Measurements from ENCODE around the gene RERE.
"Not testable (repeated sequence)": the region's sequence is repeated elsewhere in the genome, so short reads cannot be mapped to it uniquely, and the experiment has no call there.

The RERE gene

DNA sequence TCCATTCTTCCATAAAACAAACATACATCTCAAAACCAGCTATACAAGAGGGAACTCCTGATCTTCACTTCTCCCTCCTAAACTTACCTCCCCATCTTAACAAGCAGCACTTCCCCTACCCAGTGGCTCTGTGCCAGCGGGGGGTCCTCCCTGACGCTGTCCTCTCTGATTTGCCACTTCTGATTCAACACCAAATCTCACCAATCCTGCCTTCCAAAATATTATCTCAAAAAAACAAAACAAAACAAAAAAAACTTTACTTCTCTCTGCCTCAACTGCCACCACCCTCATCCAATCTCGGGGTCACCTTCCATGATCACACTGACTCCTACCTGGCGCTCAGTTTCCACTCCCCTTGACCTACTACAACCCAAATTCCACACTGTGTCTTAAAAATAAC is 426.7 kb downstream of the RERE start:
- Histone ChIP-seq H3K27me3 (ENCODE audit: control insufficient read depth, insufficient read depth, low read length) (no peaks in the 10 kb centered on the region), H3K9ac (ENCODE audit: low read length) (no peak overlapping the region), H3K9me3 (ENCODE audit: control insufficient read depth, insufficient read depth, low read depth, low read length) (no peaks in the 10 kb centered on the region), H3K27ac (ENCODE audit: low read depth, low read length) (no peak overlapping the region), H3K4me1 (ENCODE audit: control insufficient read depth, insufficient read depth, low read length) (peaks cover 4% of the 10 kb centered on the region), H3K4me3 (ENCODE audit: low read depth, low read length) (no peak overlapping the region), H3K36me3 (ENCODE audit: control insufficient read depth, insufficient read depth, low read length) (peaks cover 25% of the 10 kb centered on the region)

DNA sequence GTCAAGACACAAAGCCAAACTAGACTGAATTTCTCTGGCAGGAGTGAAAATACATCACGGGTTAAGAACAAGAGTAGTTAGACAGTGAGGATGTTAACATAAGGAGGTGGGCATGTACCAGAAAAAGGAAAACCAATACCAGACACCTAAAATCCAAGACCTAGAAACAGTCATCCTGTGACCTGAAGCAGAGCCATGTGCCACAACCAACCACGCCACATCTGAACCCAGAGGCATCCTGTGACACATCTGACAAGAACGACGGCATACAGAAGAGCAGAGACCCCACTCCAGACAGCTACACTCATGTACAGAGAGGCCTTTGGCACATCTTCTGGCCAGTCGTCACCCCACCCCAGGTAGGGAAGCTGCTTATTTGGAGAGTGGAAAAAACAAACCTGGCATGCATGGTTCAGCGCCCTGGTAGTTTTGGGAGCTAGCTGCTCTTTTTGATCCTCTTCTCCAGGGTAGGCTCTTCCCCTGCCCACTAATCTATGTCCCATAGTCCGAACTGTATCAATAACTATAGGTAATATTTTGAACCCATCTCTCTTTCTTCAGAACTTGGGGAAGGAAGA is 427.4 kb downstream of the RERE start:
- H3K27ac ChIP-seq (ENCODE audit: low read depth, low read length): no peak overlapping the region
- peaks cover 25% of the 10 kb centered on the region for H3K36me3 ChIP-seq (ENCODE audit: control insufficient read depth, insufficient read depth, low read length)
- no peak overlapping the region for H3K9ac ChIP-seq (ENCODE audit: low read length)
- no peaks in the 10 kb centered on the region for H3K9me3 ChIP-seq (ENCODE audit: control insufficient read depth, insufficient read depth, low read depth, low read length)
- H3K4me1 ChIP-seq (ENCODE audit: control insufficient read depth, insufficient read depth, low read length): no peaks in the 10 kb centered on the region
- no peaks in the 10 kb centered on the region for H3K27me3 ChIP-seq (ENCODE audit: control insufficient read depth, insufficient read depth, low read length)
- H3K4me3 ChIP-seq (ENCODE audit: low read depth, low read length): no peak overlapping the region

DNA sequence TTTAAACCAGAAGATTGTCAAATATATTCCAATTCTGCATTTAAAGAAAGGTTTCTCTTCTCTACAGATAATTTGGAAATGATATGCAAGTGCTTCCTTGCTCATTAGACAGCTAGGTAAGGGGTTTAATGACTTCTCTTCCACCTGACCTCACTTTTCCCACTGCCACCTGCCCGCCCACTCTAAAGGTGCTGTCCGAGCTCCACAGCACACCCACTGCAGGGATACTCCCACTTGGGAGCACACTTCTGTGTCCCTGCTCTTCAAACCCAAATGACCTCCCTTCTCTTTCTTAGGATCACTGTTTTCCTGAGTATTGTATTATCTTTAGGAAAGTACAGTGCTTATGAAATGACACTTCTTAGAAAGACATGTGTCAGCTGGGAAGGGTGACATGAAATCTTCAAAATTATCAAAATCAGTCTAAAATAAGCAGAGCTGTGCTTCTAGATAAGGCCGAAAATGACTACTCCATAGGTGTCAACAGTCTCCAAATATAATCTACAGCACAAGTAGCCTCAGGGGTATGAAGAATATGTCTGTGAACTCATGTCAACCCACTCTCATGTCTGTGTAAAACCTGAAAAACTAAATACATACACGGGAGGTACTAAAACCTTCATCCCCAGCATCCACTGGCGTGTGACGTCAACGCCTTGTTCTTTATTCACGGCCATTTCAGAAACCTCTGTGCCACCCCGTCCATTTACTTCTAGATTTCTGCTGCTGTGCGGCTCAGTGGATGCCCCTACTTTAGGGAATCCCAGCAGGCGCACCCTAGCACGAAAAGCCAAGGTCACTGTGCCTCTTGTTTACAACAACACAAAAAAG is 428.5 kb downstream of the RERE start:
- no peaks in the 10 kb centered on the region for H3K27me3 ChIP-seq (ENCODE audit: control insufficient read depth, insufficient read depth, low read length)
- H3K9me3 ChIP-seq (ENCODE audit: control insufficient read depth, insufficient read depth, low read depth, low read length): no peaks in the 10 kb centered on the region
- H3K27ac ChIP-seq (ENCODE audit: low read depth, low read length): no peak overlapping the region
- H3K4me3 ChIP-seq (ENCODE audit: low read depth, low read length): no peak overlapping the region
- H3K9ac ChIP-seq (ENCODE audit: low read length): no peak overlapping the region
- peaks cover 29% of the 10 kb centered on the region for H3K36me3 ChIP-seq (ENCODE audit: control insufficient read depth, insufficient read depth, low read length)
- H3K4me1 ChIP-seq (ENCODE audit: control insufficient read depth, insufficient read depth, low read length): no peaks in the 10 kb centered on the region

DNA sequence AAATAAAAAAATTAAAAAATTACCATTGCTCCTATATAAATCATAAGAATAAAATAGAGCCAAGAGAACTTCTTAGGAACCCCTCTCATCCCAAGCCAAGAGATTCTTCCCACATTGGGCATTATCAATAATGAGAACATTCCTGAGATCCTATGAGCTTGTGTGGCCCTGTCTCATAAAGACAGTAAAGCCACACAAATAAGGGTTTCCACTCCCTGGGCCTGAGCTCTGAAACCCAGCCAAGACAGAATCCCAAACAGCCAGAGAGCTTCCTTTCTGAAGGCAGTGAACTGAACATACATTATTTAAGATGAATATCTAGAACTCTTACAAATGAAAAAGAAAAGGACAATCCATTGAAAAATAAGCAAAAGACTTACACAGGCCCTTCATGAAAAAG is 431.2 kb downstream of the RERE start:
- peaks cover 28% of the 10 kb centered on the region for H3K36me3 ChIP-seq (ENCODE audit: control insufficient read depth, insufficient read depth, low read length)
- no peak overlapping the region for H3K27ac ChIP-seq (ENCODE audit: low read depth, low read length)

DNA sequence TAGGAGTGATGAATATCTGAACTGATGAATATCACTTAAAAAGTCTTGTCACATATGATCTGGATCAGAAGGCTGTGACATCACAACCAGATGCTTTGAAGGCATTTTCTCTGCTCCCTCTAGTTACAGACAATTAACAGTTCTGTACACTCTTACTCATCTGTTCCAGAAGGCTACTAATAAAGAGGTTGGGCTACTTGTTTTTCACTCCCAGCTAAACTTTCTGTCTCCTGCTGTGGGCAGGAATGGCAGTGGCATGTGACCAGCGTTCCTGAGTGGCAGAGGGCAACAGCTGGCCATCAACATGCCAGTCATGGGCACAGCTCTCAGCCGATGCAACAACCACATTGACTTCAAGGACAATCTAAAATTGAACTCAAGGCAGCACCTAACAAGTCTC is 432.9 kb downstream of the RERE start:
- Histone ChIP-seq H3K27ac (ENCODE audit: low read depth, low read length) (no peak overlapping the region), H3K27me3 (ENCODE audit: control insufficient read depth, insufficient read depth, low read length) (no peaks in the 10 kb centered on the region), H3K4me3 (ENCODE audit: low read depth, low read length) (no peak overlapping the region), H3K4me1 (ENCODE audit: control insufficient read depth, insufficient read depth, low read length) (peaks cover 17% of the 10 kb centered on the region), H3K9ac (ENCODE audit: low read length) (no peak overlapping the region), H3K36me3 (ENCODE audit: control insufficient read depth, insufficient read depth, low read length) (peaks cover 22% of the 10 kb centered on the region), H3K9me3 (ENCODE audit: control insufficient read depth, insufficient read depth, low read depth, low read length) (no peaks in the 10 kb centered on the region)

More for the DNA sequence above, 431.2 kb downstream of the RERE start:
- Histone ChIP-seq H3K9me3 (ENCODE audit: control insufficient read depth, insufficient read depth, low read depth, low read length) (no peaks in the 10 kb centered on the region), H3K9ac (ENCODE audit: low read length) (no peak overlapping the region), H3K27me3 (ENCODE audit: control insufficient read depth, insufficient read depth, low read length) (no peaks in the 10 kb centered on the region), H3K4me3 (ENCODE audit: low read depth, low read length) (no peak overlapping the region), H3K4me1 (ENCODE audit: control insufficient read depth, insufficient read depth, low read length) (peaks cover 11% of the 10 kb centered on the region)

DNA sequence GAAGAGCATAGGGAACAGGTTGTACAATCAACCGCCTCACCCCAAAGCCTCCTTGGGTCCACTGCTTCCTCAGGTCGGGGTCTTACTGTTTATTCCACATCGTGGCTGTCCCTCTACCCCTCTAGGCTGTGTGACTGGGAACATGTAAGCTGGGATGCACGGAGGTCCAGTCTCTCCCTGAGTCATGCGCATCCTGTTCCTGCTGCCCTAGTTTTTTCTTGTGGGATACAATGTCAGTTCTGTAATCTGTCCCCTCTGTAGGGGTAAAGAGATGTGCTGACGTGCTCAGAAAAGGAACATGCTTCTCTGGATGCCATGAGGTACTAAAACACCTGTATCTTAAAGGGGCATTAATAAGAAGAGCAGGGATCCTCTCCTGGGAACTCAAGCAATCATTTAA is 433.4 kb downstream of the RERE start:
- Histone ChIP-seq H3K9ac (ENCODE audit: low read length) (no peak overlapping the region), H3K27ac (ENCODE audit: low read depth, low read length) (no peak overlapping the region), H3K27me3 (ENCODE audit: control insufficient read depth, insufficient read depth, low read length) (no peaks in the 10 kb centered on the region), H3K4me3 (ENCODE audit: low read depth, low read length) (no peak overlapping the region), H3K4me1 (ENCODE audit: control insufficient read depth, insufficient read depth, low read length) (peaks cover 17% of the 10 kb centered on the region), H3K36me3 (ENCODE audit: control insufficient read depth, insufficient read depth, low read length) (peaks cover 17% of the 10 kb centered on the region), H3K9me3 (ENCODE audit: control insufficient read depth, insufficient read depth, low read depth, low read length) (no peaks in the 10 kb centered on the region)

DNA sequence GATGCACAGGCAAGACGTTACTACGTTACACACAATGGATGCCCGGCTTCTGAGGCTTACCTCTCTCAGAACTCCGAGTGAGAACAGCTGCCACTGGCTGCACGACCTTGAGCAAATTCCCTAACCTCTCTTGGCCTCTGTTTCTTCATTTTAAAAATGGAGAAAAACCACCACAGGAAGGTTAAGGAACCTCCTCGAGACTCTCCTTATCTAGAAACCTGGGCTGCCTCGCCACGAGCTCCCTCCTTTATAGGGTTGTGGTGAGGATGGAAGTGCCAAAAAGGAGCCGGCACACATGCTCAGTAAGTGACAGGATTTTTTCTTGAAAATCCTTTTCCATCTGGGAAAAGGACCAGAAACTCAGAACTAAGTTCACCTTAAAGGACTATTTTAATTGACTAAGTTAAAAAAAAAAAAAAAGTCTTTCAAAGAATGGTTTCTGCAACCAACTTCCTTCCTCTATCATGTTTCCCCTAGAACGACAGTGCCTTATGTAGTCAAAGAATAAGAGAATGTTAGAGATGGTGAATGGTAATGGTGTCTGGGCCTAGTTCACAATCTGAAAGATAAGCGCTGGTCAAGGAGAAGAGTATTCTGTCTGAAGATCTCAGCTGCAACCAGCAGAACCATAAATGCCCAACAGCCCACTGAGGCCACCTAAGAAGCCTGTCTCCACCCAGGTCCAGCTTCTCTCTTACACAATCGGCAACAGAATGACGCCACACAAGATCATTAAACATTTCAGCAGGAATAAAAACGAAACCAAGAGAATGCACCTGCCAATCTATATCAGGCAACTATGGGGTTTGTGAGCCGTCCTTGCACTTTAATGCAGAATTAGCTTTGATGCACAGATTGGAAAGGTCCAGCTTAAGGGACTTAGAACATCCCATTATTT is 434.6 kb downstream of the RERE start:
- Histone ChIP-seq H3K4me3 (ENCODE audit: low read depth, low read length) (no peak overlapping the region), H3K4me1 (ENCODE audit: control insufficient read depth, insufficient read depth, low read length) (peaks cover 27% of the 10 kb centered on the region), H3K36me3 (ENCODE audit: control insufficient read depth, insufficient read depth, low read length) (peaks cover 13% of the 10 kb centered on the region), H3K9ac (ENCODE audit: low read length) (no peak overlapping the region), H3K27ac (ENCODE audit: low read depth, low read length) (no peak overlapping the region), H3K9me3 (ENCODE audit: control insufficient read depth, insufficient read depth, low read depth, low read length) (no peaks in the 10 kb centered on the region), H3K27me3 (ENCODE audit: control insufficient read depth, insufficient read depth, low read length) (no peaks in the 10 kb centered on the region)

DNA sequence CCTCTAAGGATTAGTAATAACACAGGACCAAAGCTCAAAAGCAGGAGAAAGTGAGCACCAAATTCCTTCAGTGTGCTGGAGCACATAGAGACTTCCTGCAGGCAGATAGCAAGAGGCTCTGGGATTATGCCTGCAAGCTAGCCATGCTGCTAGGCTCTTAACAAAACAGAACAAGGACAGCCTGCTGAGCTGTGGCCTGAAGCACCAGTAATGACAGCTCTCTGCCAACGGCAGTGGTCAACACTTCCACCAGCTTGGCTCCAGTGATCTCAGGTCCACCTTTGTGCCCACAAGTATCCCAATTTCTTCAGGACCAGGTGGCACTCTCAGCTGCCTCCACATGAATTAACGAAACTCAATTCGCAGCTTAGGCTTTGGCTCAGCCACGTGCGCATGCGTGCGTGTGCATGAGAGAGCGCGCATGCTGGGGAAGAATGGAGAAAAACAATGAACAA is 435.4 kb downstream of the RERE start:
- no peak overlapping the region for H3K27ac ChIP-seq (ENCODE audit: low read depth, low read length)
- H3K36me3 ChIP-seq (ENCODE audit: control insufficient read depth, insufficient read depth, low read length): peaks cover 12% of the 10 kb centered on the region
- H3K9me3 ChIP-seq (ENCODE audit: control insufficient read depth, insufficient read depth, low read depth, low read length): no peaks in the 10 kb centered on the region
- no peak overlapping the region for H3K4me3 ChIP-seq (ENCODE audit: low read depth, low read length)
- H3K4me1 ChIP-seq (ENCODE audit: control insufficient read depth, insufficient read depth, low read length): peaks cover 27% of the 10 kb centered on the region
- H3K9ac ChIP-seq (ENCODE audit: low read length): no peak overlapping the region
- no peaks in the 10 kb centered on the region for H3K27me3 ChIP-seq (ENCODE audit: control insufficient read depth, insufficient read depth, low read length)

DNA sequence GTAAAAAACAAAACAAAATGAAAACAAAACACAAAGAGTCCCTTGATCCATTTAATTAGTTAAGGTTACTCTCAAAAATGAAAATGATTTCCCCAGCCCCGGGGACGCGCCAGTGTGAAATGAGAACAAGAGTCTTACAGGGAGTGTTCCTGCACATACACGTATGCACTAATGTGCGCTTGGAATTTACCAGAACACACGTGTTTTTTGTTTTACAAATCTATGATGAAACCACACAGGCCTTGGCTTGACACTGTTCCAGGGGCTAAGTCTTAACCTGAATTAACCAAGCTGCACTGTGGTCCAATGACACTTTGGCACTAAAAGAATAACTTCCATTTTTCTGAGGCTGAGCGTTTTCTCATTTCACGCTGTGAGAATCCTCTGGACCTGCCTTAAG is 435.8 kb downstream of the RERE start:
- peaks cover 9% of the 10 kb centered on the region for H3K36me3 ChIP-seq (ENCODE audit: control insufficient read depth, insufficient read depth, low read length)
- no peak overlapping the region for H3K9ac ChIP-seq (ENCODE audit: low read length)
- H3K4me1 ChIP-seq (ENCODE audit: control insufficient read depth, insufficient read depth, low read length): peaks cover 27% of the 10 kb centered on the region
- no peak overlapping the region for H3K27ac ChIP-seq (ENCODE audit: low read depth, low read length)
- no peaks in the 10 kb centered on the region for H3K9me3 ChIP-seq (ENCODE audit: control insufficient read depth, insufficient read depth, low read depth, low read length)
- no peak overlapping the region for H3K4me3 ChIP-seq (ENCODE audit: low read depth, low read length)
- H3K27me3 ChIP-seq (ENCODE audit: control insufficient read depth, insufficient read depth, low read length): no peaks in the 10 kb centered on the region

DNA sequence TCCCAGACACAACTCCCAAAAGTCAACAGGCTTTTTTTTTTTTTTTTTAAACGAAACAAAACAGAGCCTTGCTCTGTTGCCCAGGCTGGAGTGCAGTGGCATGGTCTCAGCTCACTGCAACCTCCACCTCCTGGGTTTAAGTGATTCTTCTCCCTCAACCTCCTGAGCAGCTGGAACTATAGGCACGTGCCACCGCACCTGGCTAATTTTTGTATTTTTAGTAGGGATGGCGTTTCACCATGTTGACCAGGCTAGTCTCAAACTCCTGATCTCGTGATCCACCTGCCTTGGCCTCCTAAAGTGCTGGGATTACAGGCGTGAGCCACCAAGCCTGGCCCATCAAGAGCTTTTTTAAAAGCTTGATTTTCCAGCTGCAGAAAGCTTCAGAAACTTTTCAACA is 437.1 kb downstream of the RERE start:
- H3K9ac ChIP-seq (ENCODE audit: low read length); H3K4me3 ChIP-seq (ENCODE audit: low read depth, low read length); H3K36me3 ChIP-seq (ENCODE audit: control insufficient read depth, insufficient read depth, low read length); H3K9me3 ChIP-seq (ENCODE audit: control insufficient read depth, insufficient read depth, low read depth, low read length); H3K27me3 ChIP-seq (ENCODE audit: control insufficient read depth, insufficient read depth, low read length); H3K27ac ChIP-seq (ENCODE audit: low read depth, low read length): not testable (repeated sequence)
- peaks cover 27% of the 10 kb centered on the region for H3K4me1 ChIP-seq (ENCODE audit: control insufficient read depth, insufficient read depth, low read length)

Measured in HUES6 (cell line).